WTC11 (cell line): ENCODE data around the gene ACSBG1.

Experiments
- CTCF ChIP-seq: fragments of 200-600 bp; IDR thresholded peaks from 2 replicates; pipeline ENCODE4 v1.8.0; 2022; ENCODE audit warnings: antibody characterized with exemption
- FOXJ3 ChIP-seq: sonication (generic); formaldehyde crosslinking; IDR thresholded peaks from 2 replicates; pipeline ENCODE4 v1.9.0; 2021; ENCODE audit warnings: missing genetic modification reagents, mild to moderate bottlenecking, borderline replicate concordance
- JUN ChIP-seq: sonication (generic); formaldehyde crosslinking; IDR thresholded peaks from 2 replicates; pipeline ENCODE4 v1.8.0; 2023; ENCODE audit warnings: mild to moderate bottlenecking, missing genetic modification reagents
- MYBL2 ChIP-seq: sonication (generic); formaldehyde crosslinking; IDR thresholded peaks from 2 replicates; pipeline ENCODE4 v1.8.1; 2023; ENCODE audit warnings: mild to moderate bottlenecking, moderate library complexity, missing genetic modification reagents
- SP1 ChIP-seq: sonication (generic); formaldehyde crosslinking; conservative IDR thresholded peaks from 2 replicates; pipeline ENCODE4 v1.8.1; 2022; ENCODE audit warnings: missing genetic modification reagents
- TEAD4 ChIP-seq: sonication (generic); formaldehyde crosslinking; IDR thresholded peaks from 2 replicates; pipeline ENCODE4 v1.8.0; 2022; ENCODE audit warnings: mild to moderate bottlenecking, missing genetic modification reagents
- ZNF138 ChIP-seq: sonication (generic); formaldehyde crosslinking; conservative IDR thresholded peaks from 2 replicates; pipeline ENCODE4 v1.8.1; 2022; ENCODE audit warnings: mild to moderate bottlenecking, moderate library complexity, missing genetic modification reagents
- ZNF512 ChIP-seq: sonication (generic); formaldehyde crosslinking; IDR thresholded peaks from 2 replicates; pipeline ENCODE4 v1.8.1; 2022; ENCODE audit warnings: missing genetic modification reagents, borderline replicate concordance
- TF ChIP-seq, protein P1 (sequence below): sonication (generic); formaldehyde crosslinking; IDR thresholded peaks from 2 replicates; pipeline ENCODE4 v1.8.0; 2023; ENCODE audit warnings: missing genetic modification reagents

DNA sequence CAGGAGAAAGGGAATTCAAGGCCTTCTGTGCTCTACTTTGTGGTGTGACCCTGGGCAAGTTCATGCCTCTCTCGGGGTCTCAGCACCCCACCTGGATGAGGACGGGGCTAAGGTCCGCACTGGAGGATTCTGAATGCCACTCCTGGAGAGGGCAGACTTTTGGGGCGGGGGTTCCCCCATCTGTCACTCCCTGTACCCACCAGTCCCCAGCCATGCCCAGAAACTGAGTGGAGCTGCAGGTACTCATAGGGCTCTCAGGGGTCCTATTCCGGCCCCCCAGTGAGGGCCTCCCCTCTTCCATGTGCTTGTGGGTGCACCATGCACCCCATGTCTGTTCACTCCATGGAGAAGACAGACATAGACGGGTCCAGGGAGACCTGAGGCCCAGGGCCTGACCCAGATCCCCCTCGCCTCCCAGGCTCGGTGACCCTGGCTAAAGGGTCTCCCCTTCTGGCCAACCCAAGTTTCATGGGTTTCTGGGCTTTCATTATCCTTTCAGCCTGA lies 26.0 kb downstream of the ACSBG1 start:
- TF ChIP-seq CTCF (no peak), ZNF512 (CRISPR knock-in tag) (no peak), MYBL2 (CRISPR knock-in tag) (no peak), SP1 (no peak), ZNF138 (CRISPR knock-in tag) (no peak), JUN (CRISPR knock-in tag) (no peak), FOXJ3 (CRISPR knock-in tag) (no peak), TEAD4 (CRISPR knock-in tag) (no peak)
- TF ChIP-seq, protein P1, sequence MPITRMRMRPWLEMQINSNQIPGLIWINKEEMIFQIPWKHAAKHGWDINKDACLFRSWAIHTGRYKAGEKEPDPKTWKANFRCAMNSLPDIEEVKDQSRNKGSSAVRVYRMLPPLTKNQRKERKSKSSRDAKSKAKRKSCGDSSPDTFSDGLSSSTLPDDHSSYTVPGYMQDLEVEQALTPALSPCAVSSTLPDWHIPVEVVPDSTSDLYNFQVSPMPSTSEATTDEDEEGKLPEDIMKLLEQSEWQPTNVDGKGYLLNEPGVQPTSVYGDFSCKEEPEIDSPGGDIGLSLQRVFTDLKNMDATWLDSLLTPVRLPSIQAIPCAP (CRISPR knock-in tag) = no peak
